ENCODE data around the gene C10orf71. TPM values are rescaled to one million over a fixed set of nuclear protein-coding genes. Genes with fewer than 3 reads are reported as not detected.

The C10orf71 gene
- total RNA-seq, 1 donor, result not detected

DNA sequence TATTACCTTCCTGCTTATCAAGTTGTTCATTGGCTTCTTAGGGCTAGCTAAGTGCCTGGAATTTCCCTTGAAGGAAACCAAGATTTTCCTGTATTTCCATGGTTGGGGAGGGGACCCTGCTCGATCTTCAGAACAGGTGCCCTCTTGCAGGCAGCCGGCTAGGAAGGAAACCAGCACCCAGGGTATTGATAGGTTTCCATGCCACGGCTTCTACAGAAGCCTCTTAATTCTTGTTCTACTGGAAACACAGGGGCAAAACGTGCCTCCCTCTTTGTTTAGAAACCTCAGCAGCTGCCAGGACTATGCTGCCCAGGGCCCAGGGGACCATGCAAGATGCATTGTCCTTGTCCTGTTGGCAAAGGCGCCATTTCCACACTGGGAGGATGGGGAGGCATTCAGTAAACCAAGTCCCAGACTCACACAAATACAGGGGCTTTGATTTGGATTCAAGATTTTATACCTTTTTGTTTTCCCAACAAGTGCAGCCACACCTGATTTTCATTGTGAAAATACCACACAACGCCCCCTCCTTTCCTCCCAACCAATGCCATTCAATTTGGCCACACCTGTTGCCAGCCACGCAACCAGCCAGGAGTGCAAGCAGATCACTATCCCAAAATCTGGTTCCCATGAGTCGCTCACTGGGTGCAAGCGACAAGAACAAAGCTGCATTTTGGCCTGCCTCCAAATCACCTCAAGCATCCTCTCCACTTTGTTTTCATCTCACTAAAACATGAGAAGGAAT lies 29.6 kb downstream of the C10orf71 start:
- no peak for TF ChIP-seq CTCF (IDR thresholded peaks at IDR 0.05; ENCODE audit: insufficient read depth, low read length)
- no peak overlapping the region for H3K4me3 ChIP-seq (ENCODE audit: low read depth, low read length)
- DNase-seq (ENCODE audit: low read depth), result no peak

DNA sequence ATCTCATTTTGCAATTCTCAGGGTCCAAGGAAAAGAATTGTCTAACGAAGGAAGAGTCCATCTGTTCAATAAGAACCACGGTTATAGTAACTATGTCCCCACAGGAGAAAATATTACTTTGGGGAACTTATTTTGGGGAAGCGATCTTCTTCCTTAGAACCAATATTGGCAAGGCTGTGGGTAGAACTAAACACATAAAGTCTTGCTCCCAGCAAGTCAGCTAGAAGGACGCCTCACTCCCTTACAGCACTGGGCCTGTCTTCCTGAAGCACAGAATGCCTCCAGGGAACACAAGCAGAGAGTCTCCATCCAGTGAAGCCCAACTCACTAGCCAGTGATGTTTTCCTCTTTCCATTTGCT lies 30.2 kb downstream of the C10orf71 start:
- no peak for DNase-seq (ENCODE audit: low read depth)
- TF ChIP-seq CTCF (IDR thresholded peaks at IDR 0.05; ENCODE audit: insufficient read depth, low read length), result no peak
- H3K4me3 ChIP-seq (ENCODE audit: low read depth, low read length), result no peak overlapping the region

DNA sequence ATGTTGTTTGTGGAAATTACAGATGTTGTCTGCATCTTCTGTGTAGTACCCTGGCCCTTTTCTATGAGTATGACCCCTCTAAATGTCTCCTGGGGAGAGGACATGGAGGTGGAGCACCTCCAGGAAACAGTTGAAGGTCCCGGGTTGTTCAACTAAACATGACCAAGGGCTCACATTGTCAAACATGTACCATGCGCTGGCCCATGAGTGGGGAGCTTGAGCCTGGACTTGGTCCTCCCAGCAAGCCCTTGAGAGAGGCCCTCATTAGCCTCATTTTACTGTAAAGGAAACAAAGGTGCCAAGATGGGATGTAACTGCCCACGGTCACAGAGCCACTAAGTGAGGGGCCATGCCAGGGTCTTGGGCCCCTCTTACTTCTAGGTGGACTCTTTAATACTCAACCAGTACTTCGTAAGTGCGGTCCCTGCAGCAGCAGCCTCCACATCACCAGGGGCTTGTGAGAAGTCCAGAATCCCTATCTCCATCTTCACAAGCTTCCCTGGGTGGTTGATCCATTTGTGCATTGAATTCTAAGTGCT lies 31.2 kb downstream of the C10orf71 start:
- no peak for TF ChIP-seq CTCF (IDR thresholded peaks at IDR 0.05; ENCODE audit: insufficient read depth, low read length)
- H3K4me3 ChIP-seq (ENCODE audit: low read depth, low read length), result no peak overlapping the region
- DNase-seq (ENCODE audit: low read depth), result no peak

DNA sequence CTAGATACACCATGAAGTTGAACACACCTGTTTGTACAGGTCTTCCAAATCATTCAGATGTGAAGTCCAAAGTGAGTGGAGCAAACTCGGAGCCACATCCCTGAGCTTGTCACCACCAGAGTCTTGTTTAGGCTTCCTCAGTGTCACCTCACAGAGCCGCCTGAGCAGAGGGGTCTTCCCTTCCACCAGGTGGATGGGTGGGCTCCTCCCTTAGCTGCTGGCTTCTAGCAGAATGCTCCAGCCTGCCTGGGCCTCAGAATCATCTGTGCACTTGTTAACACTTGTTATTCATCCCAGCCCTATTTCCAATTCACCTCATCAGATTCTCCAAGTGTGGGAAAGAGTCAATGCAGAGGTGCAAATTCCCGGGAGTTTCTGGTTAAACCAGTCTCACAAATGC lies 32.5 kb downstream of the C10orf71 start:
- no peak for DNase-seq (ENCODE audit: low read depth)
- no peak for TF ChIP-seq CTCF (IDR thresholded peaks at IDR 0.05; ENCODE audit: insufficient read depth, low read length)
- H3K4me3 ChIP-seq (ENCODE audit: low read depth, low read length), result no peak overlapping the region

GRCh38 chr10:49332333-49332732 lies 33.4 kb downstream of the C10orf71 start:
- H3K4me3 ChIP-seq (ENCODE audit: low read depth, low read length), result no peak overlapping the region
- no peak for DNase-seq (ENCODE audit: low read depth)
- no peak for TF ChIP-seq CTCF (IDR thresholded peaks at IDR 0.05; ENCODE audit: insufficient read depth, low read length)

GRCh38 chr10:49332768-49333167 lies 33.8 kb downstream of the C10orf71 start:
- no peak for DNase-seq (ENCODE audit: low read depth)
- no peak overlapping the region for H3K4me3 ChIP-seq (ENCODE audit: low read depth, low read length)
- TF ChIP-seq CTCF (IDR thresholded peaks at IDR 0.05; ENCODE audit: insufficient read depth, low read length), result no peak

DNA sequence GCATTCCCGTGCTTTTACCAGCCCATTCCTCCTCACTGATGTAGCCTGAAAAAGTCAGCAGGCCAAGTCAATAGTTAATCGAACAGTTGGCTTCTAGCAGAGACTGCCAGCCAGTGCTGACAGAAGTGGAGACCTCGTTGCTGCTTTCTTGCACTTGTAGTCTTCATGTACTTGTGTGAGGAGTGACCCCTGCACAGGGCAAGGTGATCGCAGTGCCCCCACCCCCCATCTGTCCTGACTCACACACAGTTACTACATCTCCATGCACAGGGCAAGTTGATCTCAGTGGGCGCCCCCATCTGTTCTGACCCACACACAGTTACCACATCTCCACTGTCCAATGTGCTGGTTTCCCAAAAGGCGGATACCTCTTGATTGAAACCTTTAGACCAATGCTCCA lies 34.2 kb downstream of the C10orf71 start:
- no peak for DNase-seq (ENCODE audit: low read depth)
- no peak overlapping the region for H3K4me3 ChIP-seq (ENCODE audit: low read depth, low read length)
- no peak for TF ChIP-seq CTCF (IDR thresholded peaks at IDR 0.05; ENCODE audit: insufficient read depth, low read length)

Measured in fibroblast of the aortic adventitia (primary cell).